GM23248 (cell line): ENCODE measurements around the gene ZNF628. TPM values are rescaled to one million over a fixed set of nuclear protein-coding genes. Genes with fewer than 3 reads are reported as not detected.
A peak's percentile ranks its signal among the peaks of the same experiment; 100 is the strongest.

Source experiments
- DNase-seq: peaks from one replicate; pipeline ENCODE4 v3.0.0-alpha.2; 2015
- H2AFZ ChIP-seq: fragments of 200-600 bp; sonication (generic); 2 replicates; pipeline ENCODE4 v1.6.1; 2016; ENCODE audit warnings: antibody characterized with exemption
- H3F3A ChIP-seq: fragments of 200-600 bp; sonication (generic); 2 replicates; pipeline ENCODE4 v1.6.1; 2016; ENCODE audit warnings: mild to moderate bottlenecking, antibody characterized with exemption, mixed run types; ENCODE audit not compliant: insufficient read depth
- H3K27ac ChIP-seq: fragments of 200-600 bp; sonication (generic); 2 replicates; pipeline ENCODE4 v1.5.1; 2016; ENCODE audit warnings: mild to moderate bottlenecking
- H3K27me3 ChIP-seq: fragments of 200-600 bp; sonication (generic); replicated peaks from 2 replicates; pipeline ENCODE4 v1.6.1; 2016; ENCODE audit warnings: mild to moderate bottlenecking; ENCODE audit not compliant: insufficient read depth
- H3K36me3 ChIP-seq: fragments of 200-600 bp; sonication (generic); 2 replicates; pipeline ENCODE4 v1.6.1; 2016; ENCODE audit warnings: low read depth, mild to moderate bottlenecking
- H3K4me1 ChIP-seq: fragments of 200-600 bp; sonication (generic); 2 replicates; pipeline ENCODE4 v1.6.1; 2016; ENCODE audit warnings: mild to moderate bottlenecking; ENCODE audit not compliant: insufficient read depth
- H3K4me2 ChIP-seq: fragments of 200-600 bp; sonication (generic); one replicate; pipeline ENCODE4 v1.6.1; 2016; ENCODE audit warnings: mild to moderate bottlenecking; ENCODE audit not compliant: unreplicated experiment
- H3K4me3 ChIP-seq: fragments of 200-600 bp; sonication (generic); 2 replicates; pipeline ENCODE4 v1.5.1; 2016; ENCODE audit warnings: mild to moderate bottlenecking
- H3K79me2 ChIP-seq: fragments of 200-600 bp; sonication (generic); 2 replicates; pipeline ENCODE4 v1.6.1; 2016; ENCODE audit warnings: mild to moderate bottlenecking; ENCODE audit not compliant: insufficient read depth
- H3K9ac ChIP-seq: fragments of 200-600 bp; sonication (generic); 2 replicates; pipeline ENCODE4 v1.6.1; 2016; ENCODE audit warnings: mild to moderate bottlenecking
- H3K9me2 ChIP-seq: fragments of 200-600 bp; sonication (generic); 2 replicates; pipeline ENCODE4 v1.6.1; 2016; ENCODE audit warnings: mixed run types, mild to moderate bottlenecking, moderate library complexity; ENCODE audit not compliant: insufficient read depth
- H3K9me3 ChIP-seq: fragments of 200-600 bp; sonication (generic); one replicate; pipeline ENCODE4 v1.6.1; 2017; ENCODE audit warnings: low read depth
- H4K20me1 ChIP-seq: fragments of 200-600 bp; sonication (generic); 2 replicates; pipeline ENCODE4 v1.6.0; 2016; ENCODE audit not compliant: insufficient read depth
- EZH2 ChIP-seq: fragments of 200-600 bp; sonication (generic); IDR thresholded peaks from 2 replicates; pipeline ENCODE4 v1.6.1; 2018; ENCODE audit warnings: antibody characterized with exemption, mild to moderate bottlenecking; ENCODE audit not compliant: insufficient read depth, poor library complexity, severe bottlenecking
- EZH2phosphoT487 ChIP-seq: fragments of 200-600 bp; sonication (generic); IDR thresholded peaks from 2 replicates; pipeline ENCODE4 v1.6.1; 2018; ENCODE audit warnings: antibody characterized with exemption, moderate library complexity, mild to moderate bottlenecking, low read depth; ENCODE audit not compliant: insufficient read depth
- WGBS, 2 experiments: methylation state at CpG; one replicate each; pipeline ENCODE4 v1.1.6; 2015 to 2017; ENCODE audit warnings: low lambda C conversion rate in 2 of 2, low coverage in 1 of 2; ENCODE audit errors: missing lambda C conversion rate in 2 of 2; 5-methylcytosine and 5-hydroxymethylcytosine counted together
- in situ Hi-C: fragments of 300-500 bp; cut with MboI; formaldehyde crosslinking; loops from 2 replicates; pipeline ENCODE4 v1.15.0; 2020
- polyA plus RNA-seq: library from polyadenylated mRNA; unstranded; fragments of >200 nt; fragmentation: Nextera tagmentation; extraction: Ambion mirVana; gene quantifications from 2 replicates; pipeline ENCODE4 v1.2.1, GENCODE V29; 2016
- total RNA-seq: library from RNA; depleted of rRNA; stranded (reverse); fragments of >200 nt; shearing (Covaris generic); gene quantifications from 2 replicates; pipeline ENCODE4 v1.2.3, GENCODE V29; 2014

The ZNF628 gene
- total and polyA plus RNA-seq, 2 experiments from 2014 or later: 1.1 to 1.7 TPM

- DNase-seq: no peak
- H3K4me3 ChIP-seq: no peak overlapping the region
- H3K36me3 ChIP-seq: no peaks in the 10 kb centered on the region
- H3K27me3 ChIP-seq: no peaks in the 10 kb centered on the region
- TF ChIP-seq EZH2phosphoT487: no peak
- no peak for TF ChIP-seq EZH2
- H3K27ac ChIP-seq: no peak overlapping the region
- H3K9me3 ChIP-seq: no peaks in the 10 kb centered on the region
- no peaks in the 10 kb centered on the region for H3K4me1 ChIP-seq
- no peak overlapping the region for H2AFZ ChIP-seq
- in situ Hi-C loops: no loop called here
- no peaks in the 10 kb centered on the region for H4K20me1 ChIP-seq
- no peaks in the 10 kb centered on the region for H3K9me2 ChIP-seq
- 74 to 82% methylated on average over 10 of the region's 10 CpGs for WGBS, 2 experiments
- no peak overlapping the region for H3K4me2 ChIP-seq
- H3K79me2 ChIP-seq: no peaks in the 10 kb centered on the region
- no peak overlapping the region for H3K9ac ChIP-seq
- no peaks in the 10 kb centered on the region for H3F3A ChIP-seq
These were observed 31.7 kb downstream of the ZNF628 start for GRCh38 chr19:55508120-55508519.

DNA sequence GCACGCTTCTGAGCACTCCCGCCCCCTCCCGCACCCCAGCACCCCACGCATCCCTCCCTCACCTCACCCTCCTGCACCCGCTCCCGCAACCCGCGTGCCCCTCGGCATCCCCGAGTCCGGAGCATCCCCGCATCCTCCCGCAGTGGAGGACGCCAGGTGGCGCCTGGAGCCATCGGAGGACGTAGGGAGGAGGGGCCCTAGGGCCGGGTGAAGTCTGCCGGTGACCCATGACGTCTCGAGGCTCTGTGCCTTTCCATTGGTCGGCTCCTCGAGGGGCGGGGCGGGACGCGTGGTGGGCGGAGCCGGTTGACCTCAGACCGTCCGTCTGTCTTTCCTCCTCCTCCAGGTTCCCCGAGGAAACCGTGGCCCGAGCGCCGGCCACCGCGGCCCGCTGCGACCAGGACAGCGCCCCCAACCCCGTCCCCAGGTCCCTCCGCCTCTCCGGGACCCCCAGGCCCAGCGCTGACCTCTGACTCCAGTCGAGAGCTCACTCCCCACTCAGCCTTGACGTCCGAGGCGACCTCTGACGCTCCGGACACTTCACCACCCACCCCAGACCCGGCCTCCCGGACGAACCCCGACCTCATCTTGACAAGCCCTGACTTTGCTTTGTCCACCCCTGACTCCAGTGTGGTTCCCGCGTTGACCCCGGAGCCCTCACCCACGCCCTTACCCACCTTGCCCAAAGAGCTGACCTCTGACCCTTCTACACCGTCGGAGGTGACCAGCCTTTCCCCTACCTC, 40.6 kb downstream of the ZNF628 start:
- Histone ChIP-seq H3F3A (peaks cover 15% of the 10 kb centered on the region), H3K4me3 (peak overlapping the region; percentile 54), H3K79me2 (no peaks in the 10 kb centered on the region), H3K4me2 (peak overlapping the region; percentile 37), H3K9me2 (no peaks in the 10 kb centered on the region), H2AFZ (peak overlapping the region; percentile 80), H3K27me3 (no peaks in the 10 kb centered on the region), H3K36me3 (no peaks in the 10 kb centered on the region), H4K20me1 (no peaks in the 10 kb centered on the region), H3K9me3 (no peaks in the 10 kb centered on the region), H3K9ac (peak overlapping the region; percentile 63), H3K27ac (peak overlapping the region; percentile 17; the same call in 1 of the 2 replicates), H3K4me1 (no peaks in the 10 kb centered on the region)
- TF ChIP-seq EZH2: no peak
- TF ChIP-seq EZH2phosphoT487: no peak
- WGBS, 2 experiments: 13 to 17% methylated on average over 33 to 61 of the region's 61 CpGs
- in situ Hi-C loops: no loop called here
- DNase-seq: peak; percentile 94

DNA sequence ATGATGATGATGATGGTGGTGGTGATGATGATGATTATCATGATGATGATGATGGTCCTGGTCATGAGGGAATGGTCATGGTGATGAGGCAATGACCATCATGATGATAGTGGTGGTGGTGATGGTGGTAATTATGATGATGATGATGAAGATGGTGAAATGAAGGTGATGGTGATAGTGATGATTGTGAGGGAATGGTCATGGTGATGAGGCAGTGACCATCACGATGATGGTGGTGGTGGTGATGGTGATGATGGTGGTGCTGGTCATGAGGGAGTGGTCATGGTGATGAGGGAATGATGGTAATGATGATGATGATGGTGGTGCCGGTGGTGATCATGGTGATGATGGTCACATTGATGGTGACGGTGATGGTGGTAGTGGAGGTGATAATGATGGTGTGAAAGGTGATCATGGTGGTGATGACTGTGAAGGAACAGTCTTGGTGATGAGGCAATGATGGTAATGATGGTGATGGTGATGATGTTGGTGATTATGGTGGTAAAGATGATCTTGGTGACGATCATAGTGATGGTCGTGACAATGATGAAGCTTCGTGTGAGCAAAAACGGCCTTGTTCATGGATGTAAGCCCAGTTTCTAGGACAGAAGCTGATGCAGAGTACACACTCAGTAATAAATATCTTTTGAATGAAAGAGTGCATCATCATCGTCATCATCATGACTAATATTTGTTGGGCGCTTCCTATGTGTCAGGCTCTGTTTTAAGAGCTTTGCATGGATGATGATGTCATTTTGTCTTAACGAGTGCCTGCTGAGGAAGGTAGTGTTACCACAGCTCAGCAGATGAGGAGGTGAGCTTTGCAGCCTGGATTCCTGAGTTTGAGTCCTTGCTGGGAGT, 43.3 kb downstream of the ZNF628 start:
- no peaks in the 10 kb centered on the region for H3K9me3 ChIP-seq
- H3K9me2 ChIP-seq: no peaks in the 10 kb centered on the region
- H3K27ac ChIP-seq: peak overlapping the region; percentile 43
- peak; percentile 95 for DNase-seq
- no peaks in the 10 kb centered on the region for H3K79me2 ChIP-seq
- H3K27me3 ChIP-seq: no peaks in the 10 kb centered on the region
- H2AFZ ChIP-seq: no peak overlapping the region
- H3K9ac ChIP-seq: no peak overlapping the region
- H3K4me3 ChIP-seq: no peak overlapping the region
- TF ChIP-seq EZH2 (no peak), EZH2phosphoT487 (no peak)
- H3K4me1 ChIP-seq: no peaks in the 10 kb centered on the region
- H3K4me2 ChIP-seq: no peak overlapping the region
- in situ Hi-C loops: no loop called here
- 44 to 57% methylated on average over 10 of the region's 10 CpGs for WGBS, 2 experiments
- peaks cover 15% of the 10 kb centered on the region for H3F3A ChIP-seq
- H4K20me1 ChIP-seq: no peaks in the 10 kb centered on the region
- H3K36me3 ChIP-seq: no peaks in the 10 kb centered on the region

- Histone ChIP-seq H3K27me3 (no peaks in the 10 kb centered on the region), H3K27ac (no peak overlapping the region; the same call in 1 of the 2 replicates), H3K4me1 (no peaks in the 10 kb centered on the region; the same call in 1 of the 2 replicates), H3K9ac (no peak overlapping the region), H3K9me2 (no peaks in the 10 kb centered on the region), H3K9me3 (no peaks in the 10 kb centered on the region), H3K36me3 (no peaks in the 10 kb centered on the region), H4K20me1 (no peaks in the 10 kb centered on the region), H3K4me3 (no peak overlapping the region), H2AFZ (no peak overlapping the region), H3F3A (peaks cover 15% of the 10 kb centered on the region), H3K79me2 (no peaks in the 10 kb centered on the region), H3K4me2 (no peak overlapping the region)
- WGBS, 2 experiments: 77 to 78% methylated on average over 13 to 14 of the region's 14 CpGs
- in situ Hi-C loops: no loop called here
- no peak for TF ChIP-seq EZH2
- no peak for TF ChIP-seq EZH2phosphoT487
- no peak for DNase-seq
These were observed 44.4 kb downstream of the ZNF628 start for GRCh38 chr19:55520691-55521292.
